Esophagus muscularis mucosa (tissue), 4 donors: Measurements from ENCODE around the gene PLCH1. TPM values are rescaled to one million over a fixed set of nuclear protein-coding genes. Genes with fewer than 3 reads are reported as not detected.
A peak's percentile ranks its signal among the peaks of the same experiment; 100 is the strongest.

ENCODE experiments used
- DNase-seq: peaks from one replicate; pipeline ENCODE4 v3.0.0-alpha.2; 2017; ENCODE audit errors: extremely low spot score
- H3K27ac ChIP-seq, 4 donors: fragments of 200-600 bp; sonication (generic); replicated peaks in 1 of 4; 1 replicate in 3 of 4; 2 replicates in 1 of 4; pipeline ENCODE4 v1.5.1; 2016 to 2019; ENCODE audit warnings: mild to moderate bottlenecking in 1 of 4
- H3K27me3 ChIP-seq, 4 donors: fragments of 200-600 bp; sonication (generic); one replicate each; pipeline versions ENCODE4 v1.5.1 to v1.6.0; 2016 to 2019
- H3K36me3 ChIP-seq, 4 donors: fragments of 200-600 bp; sonication (generic); one replicate each; pipeline ENCODE4 v1.5.1; 2016 to 2019
- H3K4me1 ChIP-seq, 4 donors: fragments of 200-600 bp; sonication (generic); one replicate each; pipeline ENCODE4 v1.5.1; 2016 to 2019
- H3K4me3 ChIP-seq, 4 donors: fragments of 200-600 bp; sonication (generic); 1 replicate in 2 of 4; 2 replicates in 2 of 4; pipeline ENCODE4 v1.5.1; 2016 to 2019; ENCODE audit warnings: mild to moderate bottlenecking in 4 of 4, moderate library complexity in 1 of 4
- H3K9me3 ChIP-seq, 4 donors: fragments of 200-600 bp; sonication (generic); 1 replicate in 3 of 4; 2 replicates in 1 of 4; pipeline ENCODE4 v1.5.1; 2016 to 2019
- EP300 ChIP-seq: sonication (generic); formaldehyde crosslinking; IDR thresholded peaks from one replicate; pipeline ENCODE4 v1.6.1; 2017; ENCODE audit warnings: antibody characterized with exemption
- POLR2A ChIP-seq: fragments of 450-650 bp; IDR thresholded peaks from one replicate; pipeline ENCODE4 v1.6.1; 2017; ENCODE audit warnings: antibody characterized with exemption, moderate library complexity, mild to moderate bottlenecking, low read depth
- POLR2AphosphoS5 ChIP-seq, 2 donors: sonication (generic); formaldehyde crosslinking; IDR thresholded peaks; one replicate each; pipeline ENCODE4 v1.6.1; 2017; ENCODE audit warnings: antibody characterized with exemption in 2 of 2
- WGBS: methylation state at CpG from one replicate; pipeline ENCODE4 v1.1.5; 2018; 5-methylcytosine and 5-hydroxymethylcytosine counted together
- intact Hi-C: fragments of 100-400 bp; cut with DNase I; formaldehyde crosslinking; loops from one replicate; pipeline ENCODE4 v1.15.1; 2023
- total RNA-seq, 4 donors: library from RNA; depleted of rRNA; stranded (reverse); fragments of >200 nt; gene quantifications; one replicate each; pipeline versions ENCODE4 v1.1.0 to v1.2.1, GENCODE V29; 2016
- TF ChIP-seq, protein P1 (sequence below), 3 experiments: fragments of 200-600 bp in 2 of 3; fragments of 450-650 bp in 1 of 3; sonication (generic) in 2 of 3; IDR thresholded peaks; one replicate each; pipeline ENCODE4 v1.5.1; 2017 to 2019; ENCODE audit warnings: antibody characterized with exemption in 3 of 3, mild to moderate bottlenecking in 2 of 3, moderate library complexity in 1 of 3

PLCH1 gene
- total RNA-seq, 4 donors from 2014 or later: under 0.01 to 0.52 (median 0.36) TPM

DNA sequence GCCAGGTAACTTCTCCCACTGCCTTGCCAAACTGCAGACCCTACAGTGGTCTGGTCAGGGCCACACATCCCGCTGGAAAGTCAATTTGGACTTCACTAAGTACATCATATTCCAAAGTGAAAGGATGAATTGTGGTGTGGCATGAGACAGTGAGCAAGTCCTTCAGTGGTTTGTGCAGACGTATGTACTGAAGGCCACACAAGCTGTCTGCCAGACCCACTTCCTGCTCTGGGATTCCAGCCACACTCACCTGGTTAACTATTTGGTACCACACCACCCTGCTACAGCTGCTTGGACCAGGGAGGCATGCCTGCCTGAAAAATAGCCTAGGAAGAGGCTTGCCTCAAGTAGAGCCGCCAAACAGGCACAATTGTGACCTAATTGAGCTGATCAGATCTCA, 357.3 kb downstream of the PLCH1 start:
- Histone ChIP-seq H3K27me3 (no peaks in the 10 kb centered on the region), H3K4me3 (no peak overlapping the region), H3K36me3 (no peaks in the 10 kb centered on the region), H3K9me3 (no peaks in the 10 kb centered on the region), H3K4me1 (peaks cover 8 to 15% (median 11%) of the 10 kb centered on the region in 4 donors), H3K27ac (no peak overlapping the region)
- no peak for DNase-seq
- intact Hi-C loops: no loop called here
- TF ChIP-seq POLR2A (no peak), POLR2AphosphoS5 (IDR thresholded peaks at IDR 0.05) (no peak), EP300 (no peak)
- WGBS: 71% methylated on average over 3 of the region's 3 CpGs

DNA sequence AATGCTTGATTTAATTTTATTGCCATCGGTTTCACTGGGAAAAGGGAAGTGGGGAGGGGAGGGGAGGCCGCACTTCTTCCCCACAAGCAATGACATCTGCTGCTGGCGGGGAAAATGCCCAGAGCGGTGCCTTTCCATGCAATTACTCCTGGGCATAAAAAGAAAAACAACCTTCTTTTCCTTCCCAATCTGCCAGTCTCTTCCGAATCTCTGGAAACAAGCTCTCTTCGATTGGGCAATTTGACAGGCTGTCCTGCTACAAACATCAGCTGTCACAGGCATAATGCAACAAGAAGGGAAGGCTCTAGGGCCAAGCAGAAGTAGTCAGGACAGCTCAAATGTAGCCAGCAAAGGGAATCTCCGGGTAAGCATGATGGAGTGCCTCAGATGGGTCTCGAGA, 358.0 kb downstream of the PLCH1 start:
- TF ChIP-seq EP300: no peak
- TF ChIP-seq POLR2A: no peak
- TF ChIP-seq, protein P1, sequence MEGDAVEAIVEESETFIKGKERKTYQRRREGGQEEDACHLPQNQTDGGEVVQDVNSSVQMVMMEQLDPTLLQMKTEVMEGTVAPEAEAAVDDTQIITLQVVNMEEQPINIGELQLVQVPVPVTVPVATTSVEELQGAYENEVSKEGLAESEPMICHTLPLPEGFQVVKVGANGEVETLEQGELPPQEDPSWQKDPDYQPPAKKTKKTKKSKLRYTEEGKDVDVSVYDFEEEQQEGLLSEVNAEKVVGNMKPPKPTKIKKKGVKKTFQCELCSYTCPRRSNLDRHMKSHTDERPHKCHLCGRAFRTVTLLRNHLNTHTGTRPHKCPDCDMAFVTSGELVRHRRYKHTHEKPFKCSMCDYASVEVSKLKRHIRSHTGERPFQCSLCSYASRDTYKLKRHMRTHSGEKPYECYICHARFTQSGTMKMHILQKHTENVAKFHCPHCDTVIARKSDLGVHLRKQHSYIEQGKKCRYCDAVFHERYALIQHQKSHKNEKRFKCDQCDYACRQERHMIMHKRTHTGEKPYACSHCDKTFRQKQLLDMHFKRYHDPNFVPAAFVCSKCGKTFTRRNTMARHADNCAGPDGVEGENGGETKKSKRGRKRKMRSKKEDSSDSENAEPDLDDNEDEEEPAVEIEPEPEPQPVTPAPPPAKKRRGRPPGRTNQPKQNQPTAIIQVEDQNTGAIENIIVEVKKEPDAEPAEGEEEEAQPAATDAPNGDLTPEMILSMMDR (IDR thresholded peaks at IDR 0.05): no peak
- no peak for TF ChIP-seq POLR2AphosphoS5 (IDR thresholded peaks at IDR 0.05)
- no peaks in the 10 kb centered on the region for H3K36me3 ChIP-seq
- 55% methylated on average over 8 of the region's 8 CpGs for WGBS
- H3K27me3 ChIP-seq: no peaks in the 10 kb centered on the region
- peaks cover 3 to 11% (median 10%) of the 10 kb centered on the region in 4 donors for H3K4me1 ChIP-seq
- no peaks in the 10 kb centered on the region for H3K9me3 ChIP-seq
- H3K4me3 ChIP-seq: no peak overlapping the region
- no peak overlapping the region for H3K27ac ChIP-seq
- DNase-seq: no peak
- intact Hi-C loops: no loop called here

DNA sequence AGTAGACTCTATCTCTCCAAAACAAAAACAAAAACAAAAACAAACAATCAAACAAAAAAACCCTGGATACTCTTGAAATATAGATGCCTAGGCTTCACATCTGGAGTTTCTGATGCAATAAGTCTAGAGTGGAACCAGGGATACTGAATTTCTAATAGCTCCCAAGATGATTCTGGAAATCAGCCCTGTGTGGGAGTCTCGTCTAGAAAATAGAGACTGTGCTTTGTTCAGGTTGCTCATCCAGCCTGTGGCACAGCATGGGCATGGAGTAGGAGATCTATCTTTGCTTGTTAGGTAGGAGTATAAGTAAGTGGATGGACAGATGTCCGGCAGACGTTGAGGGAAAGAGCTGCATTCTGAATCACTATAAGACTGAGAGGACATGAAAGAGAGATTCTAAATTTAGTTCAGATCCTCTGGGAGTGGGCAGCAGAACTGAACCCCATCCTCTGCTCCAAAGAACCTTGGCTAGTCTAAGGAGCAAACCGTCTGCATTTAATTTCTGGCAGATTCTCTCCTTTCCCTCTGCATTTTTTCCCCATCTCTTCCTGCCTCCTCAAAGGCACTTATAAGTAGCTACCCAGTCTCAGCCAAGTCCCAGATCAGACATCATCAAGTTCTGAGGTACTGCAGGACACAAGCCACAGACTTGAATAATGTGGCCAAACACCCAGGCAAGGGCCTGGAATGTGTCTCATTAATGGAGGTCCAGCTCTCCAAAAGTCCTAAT, 358.8 kb downstream of the PLCH1 start:
- no peak overlapping the region for H3K27ac ChIP-seq
- intact Hi-C loops: no loop called here
- no peaks in the 10 kb centered on the region for H3K36me3 ChIP-seq
- TF ChIP-seq POLR2A (no peak), POLR2AphosphoS5 (IDR thresholded peaks at IDR 0.05) (no peak), EP300 (no peak)
- TF ChIP-seq, protein P1 (IDR thresholded peaks at IDR 0.05): no peak
- H3K4me3 ChIP-seq: no peak overlapping the region
- no peaks in the 10 kb centered on the region for H3K27me3 ChIP-seq
- H3K4me1 ChIP-seq: peaks cover 0 to 5% (median 2%) of the 10 kb centered on the region in 4 donors
- H3K9me3 ChIP-seq: no peaks in the 10 kb centered on the region
- DNase-seq: no peak
- WGBS: 62% methylated on average over 4 of the region's 4 CpGs

DNA sequence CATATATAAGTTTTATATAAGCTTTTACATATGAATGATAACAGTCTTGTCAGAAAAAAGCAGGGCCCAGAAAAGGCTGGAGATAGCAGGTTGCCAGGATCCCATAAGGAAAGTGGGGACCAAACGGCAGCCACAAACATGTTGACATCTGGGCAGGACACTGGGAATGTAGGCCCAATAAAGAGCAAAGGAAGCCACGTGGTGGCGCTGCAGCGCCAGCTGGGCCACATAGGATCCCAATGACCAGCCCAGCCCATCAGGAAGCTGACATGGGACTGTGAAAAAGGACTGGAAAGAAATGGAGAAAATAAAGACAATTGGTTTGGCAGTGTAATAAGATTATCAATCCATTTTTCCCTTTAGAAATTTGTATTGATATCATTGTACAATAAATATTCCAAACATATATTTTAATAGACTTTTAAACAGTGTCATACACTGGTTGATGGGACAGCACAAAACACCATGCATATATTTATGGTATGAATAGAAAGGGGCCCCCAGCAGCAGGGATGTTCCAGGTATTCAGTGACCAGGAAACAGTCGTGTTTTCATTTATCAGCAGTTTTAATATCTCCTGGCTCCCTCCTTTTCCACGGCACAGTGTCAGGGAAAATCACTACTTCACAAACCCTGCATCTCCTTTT, 362.4 kb downstream of the PLCH1 start:
- no peaks in the 10 kb centered on the region for H3K27me3 ChIP-seq
- no peak overlapping the region for H3K27ac ChIP-seq
- no peak overlapping the region for H3K4me3 ChIP-seq
- DNase-seq: no peak
- WGBS: 40% methylated on average over 6 of the region's 6 CpGs
- H3K4me1 ChIP-seq: peaks cover 0 to 5% (median 0%) of the 10 kb centered on the region in 4 donors
- no peaks in the 10 kb centered on the region for H3K36me3 ChIP-seq
- intact Hi-C loops: no loop called here
- H3K9me3 ChIP-seq: no peaks in the 10 kb centered on the region
- TF ChIP-seq, protein P1 (IDR thresholded peaks at IDR 0.05): peak; percentile 18 to 37 (median 29)
- TF ChIP-seq EP300 (no peak), POLR2A (no peak)

DNA sequence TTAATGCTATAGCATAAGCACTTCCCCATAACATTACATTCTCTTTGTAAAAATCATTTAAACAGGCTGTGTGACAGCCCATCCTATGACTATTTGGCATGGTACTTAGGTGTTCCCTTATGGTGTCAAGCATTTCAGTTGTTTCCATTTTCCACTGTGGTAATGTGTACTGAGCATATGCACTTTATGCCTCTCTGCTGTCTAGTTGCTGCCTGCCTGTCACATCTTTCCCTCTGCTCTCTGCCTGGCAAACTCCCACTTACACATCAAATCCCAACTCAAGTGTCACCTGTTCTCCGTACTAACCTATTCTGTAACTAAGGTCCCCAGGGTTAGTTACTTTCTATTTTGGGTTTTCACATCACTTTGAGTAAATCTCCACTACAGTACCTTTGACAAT, 367.0 kb downstream of the PLCH1 start:
- Histone ChIP-seq H3K4me1 (no peaks in the 10 kb centered on the region), H3K4me3 (no peak overlapping the region), H3K27me3 (no peaks in the 10 kb centered on the region), H3K9me3 (no peaks in the 10 kb centered on the region), H3K27ac (no peak overlapping the region), H3K36me3 (no peaks in the 10 kb centered on the region)
- intact Hi-C loops: no loop called here
- WGBS: 84% methylated on average over 1 of the region's 1 CpG
- no peak for DNase-seq
- TF ChIP-seq EP300: no peak
- no peak for TF ChIP-seq POLR2AphosphoS5 (IDR thresholded peaks at IDR 0.05)
- TF ChIP-seq, protein P1 (IDR thresholded peaks at IDR 0.05): no peak
- no peak for TF ChIP-seq POLR2A
